Measurements from ENCODE around the gene ATF6.

- TF ChIP-seq EZH2 (IDR thresholded peaks at IDR 0.05) (no peak), FOXP2 (optimal IDR thresholded peaks at IDR 0.05; ENCODE audit: control extremely low read depth, extremely low read length, insufficient read depth) (no peak), POLR2AphosphoS5 (IDR thresholded peaks at IDR 0.05; ENCODE audit: borderline replicate concordance, low read depth, low read length) (no peak)
These were observed 215.8 kb downstream of the ATF6 start for GRCh38 chr1:161981735-161982506.
